Smooth muscle cell (in vitro differentiated cells): ENCODE data around the gene NUBPL. TPM values are rescaled to one million over a fixed set of nuclear protein-coding genes. Genes with fewer than 3 reads are reported as not detected.
"Not testable (repeated sequence)": the region's sequence is repeated elsewhere in the genome, so short reads cannot be mapped to it uniquely, and the experiment has no call there.

Source experiments
- DNase-seq: peaks from one replicate; lab custom pipeline; 2025; ENCODE audit not compliant: unreplicated experiment; lab: John Stamatoyannopoulos, UW
- H2AFZ ChIP-seq: fragments of 200-600 bp; sonication (generic); 2 replicates; pipeline ENCODE4 v1.6.0; 2016; ENCODE audit warnings: antibody characterized with exemption, low read depth, mild to moderate bottlenecking
- H3F3A ChIP-seq: fragments of 200-600 bp; sonication (generic); 2 replicates; pipeline ENCODE4 v1.6.0; 2017; ENCODE audit warnings: antibody characterized with exemption, low read depth
- H3K27ac ChIP-seq: fragments of 200-600 bp; sonication (generic); 2 replicates; pipeline ENCODE4 v1.5.1; 2016; ENCODE audit warnings: low read depth, mild to moderate bottlenecking
- H3K27me3 ChIP-seq: fragments of 200-600 bp; sonication (generic); 2 replicates; pipeline ENCODE4 v1.6.1; 2016; ENCODE audit warnings: low read depth, mild to moderate bottlenecking
- H3K36me3 ChIP-seq: fragments of 200-600 bp; sonication (generic); 2 replicates; pipeline ENCODE4 v1.5.1; 2016; ENCODE audit warnings: low read depth
- H3K4me1 ChIP-seq: fragments of 200-600 bp; sonication (generic); 2 replicates; pipeline ENCODE4 v1.5.1; 2016; ENCODE audit warnings: low read depth
- H3K4me2 ChIP-seq: fragments of 200-600 bp; sonication (generic); 2 replicates; pipeline ENCODE4 v1.6.0; 2016; ENCODE audit warnings: mild to moderate bottlenecking
- H3K4me3 ChIP-seq: fragments of 200-600 bp; sonication (generic); 2 replicates; pipeline ENCODE4 v1.5.1; 2016; ENCODE audit warnings: mild to moderate bottlenecking
- H3K79me2 ChIP-seq: fragments of 200-600 bp; sonication (generic); 2 replicates; pipeline ENCODE4 v1.6.0; 2016; ENCODE audit warnings: low read depth, mild to moderate bottlenecking
- H3K9ac ChIP-seq: fragments of 200-600 bp; sonication (generic); 2 replicates; pipeline ENCODE4 v1.6.0; 2016; ENCODE audit warnings: low read depth
- H3K9me3 ChIP-seq: fragments of 200-600 bp; sonication (generic); replicated peaks from 2 replicates; pipeline ENCODE4 v1.5.1; 2016; ENCODE audit warnings: low read depth
- H4K20me1 ChIP-seq: fragments of 200-600 bp; sonication (generic); 2 replicates; pipeline ENCODE4 v1.6.0; 2016; ENCODE audit warnings: low read depth
- WGBS: methylation state at CpG from one replicate; pipeline ENCODE4 v1.1.7; 2016; ENCODE audit warnings: low lambda C conversion rate; 5-methylcytosine and 5-hydroxymethylcytosine counted together
- polyA plus RNA-seq: library from polyadenylated mRNA; unstranded; fragments of >200 nt; fragmentation: Nextera tagmentation; extraction: Ambion mirVana; gene quantifications from 2 replicates; pipeline ENCODE4 v1.2.1, GENCODE V29; 2016
- total RNA-seq: library from RNA; depleted of rRNA; stranded (reverse); fragments of >200 nt; gene quantifications from 2 replicates; pipeline ENCODE4 v1.2.3, GENCODE V29; 2014
- TF ChIP-seq, protein P1 (sequence below): fragments of 200-600 bp; sonication (generic); IDR thresholded peaks from 2 replicates; pipeline ENCODE4 v1.5.1; 2017; ENCODE audit warnings: borderline replicate concordance, mild to moderate bottlenecking, antibody characterized with exemption; ENCODE audit not compliant: insufficient read depth, poor library complexity, severe bottlenecking

NUBPL gene
- total and polyA plus RNA-seq, 2 experiments from 2014 or later: 9.1 to 11.7 TPM

DNA sequence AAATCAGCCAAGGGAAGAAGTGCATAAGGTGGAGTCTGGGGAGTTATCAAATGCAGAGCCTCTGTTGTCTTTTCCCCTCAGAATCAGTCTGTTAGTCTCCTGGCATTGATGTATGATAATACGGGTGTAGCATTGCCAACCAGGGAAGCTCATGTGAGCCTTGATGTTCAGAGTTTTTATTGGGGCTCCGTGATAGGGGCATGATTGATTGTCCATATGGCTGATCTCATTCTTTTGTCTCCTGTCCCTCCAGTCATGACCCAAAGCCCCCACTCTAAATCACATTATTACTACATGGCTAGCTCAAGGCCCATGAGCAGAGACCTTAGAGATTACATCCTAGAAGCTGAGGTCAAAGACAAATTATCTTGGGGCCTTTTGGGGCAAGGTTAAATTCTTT is 140.9 kb downstream of the NUBPL start:
- no peak overlapping the region for H3K4me2 ChIP-seq
- no peaks in the 10 kb centered on the region for H4K20me1 ChIP-seq
- DNase-seq: no peak
- H3K27me3 ChIP-seq: no peaks in the 10 kb centered on the region
- H3K9ac ChIP-seq: no peak overlapping the region
- no peak overlapping the region for H3K4me3 ChIP-seq
- TF ChIP-seq, protein P1, sequence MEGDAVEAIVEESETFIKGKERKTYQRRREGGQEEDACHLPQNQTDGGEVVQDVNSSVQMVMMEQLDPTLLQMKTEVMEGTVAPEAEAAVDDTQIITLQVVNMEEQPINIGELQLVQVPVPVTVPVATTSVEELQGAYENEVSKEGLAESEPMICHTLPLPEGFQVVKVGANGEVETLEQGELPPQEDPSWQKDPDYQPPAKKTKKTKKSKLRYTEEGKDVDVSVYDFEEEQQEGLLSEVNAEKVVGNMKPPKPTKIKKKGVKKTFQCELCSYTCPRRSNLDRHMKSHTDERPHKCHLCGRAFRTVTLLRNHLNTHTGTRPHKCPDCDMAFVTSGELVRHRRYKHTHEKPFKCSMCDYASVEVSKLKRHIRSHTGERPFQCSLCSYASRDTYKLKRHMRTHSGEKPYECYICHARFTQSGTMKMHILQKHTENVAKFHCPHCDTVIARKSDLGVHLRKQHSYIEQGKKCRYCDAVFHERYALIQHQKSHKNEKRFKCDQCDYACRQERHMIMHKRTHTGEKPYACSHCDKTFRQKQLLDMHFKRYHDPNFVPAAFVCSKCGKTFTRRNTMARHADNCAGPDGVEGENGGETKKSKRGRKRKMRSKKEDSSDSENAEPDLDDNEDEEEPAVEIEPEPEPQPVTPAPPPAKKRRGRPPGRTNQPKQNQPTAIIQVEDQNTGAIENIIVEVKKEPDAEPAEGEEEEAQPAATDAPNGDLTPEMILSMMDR: no peak
- 94% methylated on average over 2 of the region's 2 CpGs for WGBS
- H3K79me2 ChIP-seq: no peaks in the 10 kb centered on the region
- H3K36me3 ChIP-seq: no peaks in the 10 kb centered on the region
- H3F3A ChIP-seq: no peaks in the 10 kb centered on the region
- no peaks in the 10 kb centered on the region for H3K9me3 ChIP-seq
- H3K4me1 ChIP-seq: no peaks in the 10 kb centered on the region
- H2AFZ ChIP-seq: no peak overlapping the region
- H3K27ac ChIP-seq: no peak overlapping the region

GRCh38 chr14:31703056-31703455 is 141.9 kb downstream of the NUBPL start:
- H4K20me1 ChIP-seq: no peaks in the 10 kb centered on the region
- H3K27ac ChIP-seq: no peak overlapping the region
- H3K4me3 ChIP-seq: no peak overlapping the region
- no peaks in the 10 kb centered on the region for H3K4me1 ChIP-seq
- no peaks in the 10 kb centered on the region for H3K27me3 ChIP-seq
- H2AFZ ChIP-seq: no peak overlapping the region
- no peak overlapping the region for H3K4me2 ChIP-seq
- WGBS: 69% methylated on average over 2 of the region's 2 CpGs
- no peak for DNase-seq
- no peaks in the 10 kb centered on the region for H3K79me2 ChIP-seq
- H3K9ac ChIP-seq: no peak overlapping the region
- no peaks in the 10 kb centered on the region for H3K36me3 ChIP-seq
- TF ChIP-seq, protein P1: no peak
- no peaks in the 10 kb centered on the region for H3F3A ChIP-seq
- no peaks in the 10 kb centered on the region for H3K9me3 ChIP-seq

- no peak overlapping the region for H3K4me2 ChIP-seq
- no peaks in the 10 kb centered on the region for H3K4me1 ChIP-seq
- TF ChIP-seq, protein P1: no peak
- no peaks in the 10 kb centered on the region for H3K27me3 ChIP-seq
- DNase-seq: no peak
- no peaks in the 10 kb centered on the region for H3K36me3 ChIP-seq
- no peaks in the 10 kb centered on the region for H3F3A ChIP-seq
- H3K9me3 ChIP-seq: no peaks in the 10 kb centered on the region
- no peak overlapping the region for H3K4me3 ChIP-seq
- H4K20me1 ChIP-seq: no peaks in the 10 kb centered on the region
- no peak overlapping the region for H3K9ac ChIP-seq
- H3K27ac ChIP-seq: no peak overlapping the region
- H2AFZ ChIP-seq: no peak overlapping the region
- no peaks in the 10 kb centered on the region for H3K79me2 ChIP-seq
- WGBS: 84% methylated on average over 13 of the region's 14 CpGs
These were observed 144.5 kb downstream of the NUBPL start for GRCh38 chr14:31705731-31706130.

DNA sequence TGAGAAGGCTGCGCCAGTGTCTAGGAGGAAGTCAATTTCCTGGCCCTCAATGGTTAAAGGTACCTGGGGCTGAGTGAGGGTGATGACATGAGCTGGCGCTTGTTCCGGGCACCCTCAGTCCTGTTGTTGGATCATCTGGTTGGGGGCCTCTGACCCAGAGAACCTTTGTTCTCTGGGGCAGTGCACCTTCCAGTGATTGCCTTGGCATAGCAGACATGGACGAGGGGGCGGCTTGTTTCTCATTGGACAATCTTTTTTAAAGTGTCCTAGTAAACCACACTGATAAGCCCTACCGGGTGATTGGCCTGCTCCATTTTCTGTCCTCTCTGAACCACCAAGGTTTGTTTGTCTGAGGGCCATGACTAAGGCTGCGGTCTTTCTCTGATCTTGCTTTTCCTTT is 147.5 kb downstream of the NUBPL start:
- not testable (repeated sequence) for H3K79me2 ChIP-seq, H3K27me3 ChIP-seq, H3K4me2 ChIP-seq, H3K36me3 ChIP-seq, H4K20me1 ChIP-seq, H3K9ac ChIP-seq, H3F3A ChIP-seq, DNase-seq, H2AFZ ChIP-seq, H3K9me3 ChIP-seq, H3K4me1 ChIP-seq, H3K27ac ChIP-seq, H3K4me3 ChIP-seq
- 90% methylated on average over 7 of the region's 7 CpGs for WGBS
